HG03565 (cell line): Measurements from ENCODE around the gene AADACL2.
"Not testable (repeated sequence)": the region's sequence is repeated elsewhere in the genome, so short reads cannot be mapped to it uniquely, and the experiment has no call there.

Experiments
- ATAC-seq: cut with Tn5 transposase; IDR thresholded peaks from one replicate; pipeline ENCODE4 v1.9.1; 2021; ENCODE audit warnings: mild to moderate bottlenecking, moderate library complexity; ENCODE audit not compliant: unreplicated experiment

AADACL2 gene

DNA sequence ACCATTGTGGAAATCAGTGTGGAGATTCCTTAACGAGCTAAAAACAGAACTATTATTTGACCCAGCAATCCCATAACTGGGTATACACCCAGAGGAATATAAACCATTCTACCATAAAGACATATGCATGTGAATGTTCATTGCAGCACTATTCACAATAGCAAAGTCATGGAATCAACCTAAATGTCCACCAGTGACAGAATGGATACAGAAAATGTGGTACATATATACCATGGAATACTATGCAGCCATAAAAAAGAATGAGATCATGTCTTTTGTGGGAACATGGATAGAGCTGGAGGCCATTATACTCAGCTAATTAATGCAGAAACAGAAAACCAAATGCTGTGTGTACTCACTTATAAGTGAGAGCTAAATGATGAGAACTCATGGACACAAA, 31.0 kb downstream of the AADACL2 start:
- ATAC-seq: not testable (repeated sequence)

DNA sequence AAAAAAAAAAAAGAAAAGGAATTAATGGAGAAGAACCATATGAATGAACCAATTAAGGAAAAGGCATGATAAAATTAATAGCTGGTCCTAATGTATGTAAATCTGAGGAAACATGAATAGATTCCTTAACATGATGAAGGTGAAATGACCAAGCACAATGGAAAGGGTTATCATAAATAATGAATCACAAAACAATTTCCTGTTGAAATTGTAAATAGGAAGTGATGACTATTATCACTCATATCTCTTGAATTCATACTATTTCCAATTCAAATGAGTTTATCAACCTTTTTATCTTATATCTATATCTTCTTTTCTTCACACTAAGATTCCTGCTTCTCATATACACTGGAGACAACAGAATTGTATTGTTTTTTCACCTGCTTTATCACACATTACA, 32.0 kb downstream of the AADACL2 start:
- no peak for ATAC-seq

DNA sequence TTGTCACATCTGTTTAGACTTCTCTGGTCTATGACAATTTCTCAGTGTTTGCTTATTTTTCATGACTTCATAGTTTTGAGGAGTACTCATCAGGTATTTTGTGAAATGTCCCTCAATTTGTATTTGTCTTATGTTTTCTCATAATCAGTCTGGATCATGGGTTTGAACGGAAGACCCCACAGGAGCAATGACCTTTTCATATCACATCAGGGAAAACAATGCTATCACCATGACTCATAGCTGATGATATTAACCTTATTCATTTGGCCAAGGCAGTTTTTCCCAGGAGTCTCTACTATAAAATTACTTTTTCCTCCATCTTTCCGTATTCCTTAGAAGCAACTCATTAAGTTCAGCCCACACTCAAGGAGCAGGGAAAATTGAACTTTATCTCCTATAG, 32.7 kb downstream of the AADACL2 start:
- ATAC-seq: no peak

DNA sequence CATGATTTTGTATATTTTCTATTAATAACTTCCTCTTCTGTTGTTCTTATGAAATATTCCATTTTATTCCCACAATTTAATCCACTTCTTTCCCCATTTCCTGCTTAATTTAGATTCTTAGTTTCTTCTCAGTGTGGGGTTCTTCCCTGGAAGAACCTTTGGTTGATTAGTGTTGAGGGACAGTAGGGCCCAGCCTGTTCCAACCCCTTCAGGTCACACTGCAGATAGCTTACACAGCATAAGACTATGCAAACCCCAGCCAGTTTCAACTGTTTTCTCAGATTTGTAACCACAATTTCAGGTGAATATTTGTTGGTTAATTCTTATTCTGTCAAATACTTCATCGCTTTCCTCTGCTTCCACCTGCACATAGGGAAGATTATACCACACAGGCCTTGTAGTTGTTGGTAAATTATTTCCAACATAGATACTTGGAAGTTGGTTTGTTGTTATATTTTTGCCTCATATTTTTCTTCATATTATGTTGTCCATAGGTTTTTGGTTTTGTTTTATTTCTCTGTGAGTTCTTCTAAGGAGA, 34.7 kb downstream of the AADACL2 start:
- no peak for ATAC-seq

DNA sequence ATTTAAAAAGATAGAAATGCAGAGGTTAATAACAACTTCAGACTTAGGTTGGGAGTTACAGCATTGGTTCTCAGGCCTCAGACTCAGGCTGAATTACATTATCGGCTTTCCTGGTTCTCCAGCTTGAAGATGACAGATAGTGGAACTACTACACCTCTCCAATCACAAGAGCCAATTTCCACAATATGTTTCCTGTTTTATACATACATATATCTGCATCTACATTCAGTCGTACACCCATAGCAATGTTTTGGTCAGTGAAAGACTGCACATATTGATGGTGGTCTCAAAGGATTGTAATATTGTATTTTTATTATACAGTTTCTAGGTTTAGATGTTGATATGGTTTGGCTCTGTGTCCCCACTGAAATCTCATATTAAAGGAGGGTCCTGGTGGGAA, 35.4 kb downstream of the AADACL2 start:
- no peak for ATAC-seq

DNA sequence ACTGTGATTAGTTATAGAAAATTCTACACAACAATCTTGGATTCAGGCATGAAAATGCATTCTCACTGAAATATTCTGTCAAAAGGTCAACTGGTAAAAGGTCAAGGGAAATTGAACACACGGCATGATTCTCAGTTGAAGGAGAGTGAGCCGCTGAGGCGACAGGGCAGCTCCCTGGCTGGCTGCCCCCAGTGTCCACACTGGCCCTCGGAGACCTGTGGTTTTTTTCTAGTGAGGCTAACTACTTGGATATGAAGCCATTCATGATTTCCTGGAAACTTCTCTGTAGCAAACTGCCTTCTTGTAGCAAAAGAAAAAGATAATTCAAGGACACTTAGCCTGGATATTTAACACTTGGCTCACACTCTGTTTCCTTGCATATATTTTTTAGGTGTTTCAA, 37.2 kb downstream of the AADACL2 start:
- no peak for ATAC-seq

DNA sequence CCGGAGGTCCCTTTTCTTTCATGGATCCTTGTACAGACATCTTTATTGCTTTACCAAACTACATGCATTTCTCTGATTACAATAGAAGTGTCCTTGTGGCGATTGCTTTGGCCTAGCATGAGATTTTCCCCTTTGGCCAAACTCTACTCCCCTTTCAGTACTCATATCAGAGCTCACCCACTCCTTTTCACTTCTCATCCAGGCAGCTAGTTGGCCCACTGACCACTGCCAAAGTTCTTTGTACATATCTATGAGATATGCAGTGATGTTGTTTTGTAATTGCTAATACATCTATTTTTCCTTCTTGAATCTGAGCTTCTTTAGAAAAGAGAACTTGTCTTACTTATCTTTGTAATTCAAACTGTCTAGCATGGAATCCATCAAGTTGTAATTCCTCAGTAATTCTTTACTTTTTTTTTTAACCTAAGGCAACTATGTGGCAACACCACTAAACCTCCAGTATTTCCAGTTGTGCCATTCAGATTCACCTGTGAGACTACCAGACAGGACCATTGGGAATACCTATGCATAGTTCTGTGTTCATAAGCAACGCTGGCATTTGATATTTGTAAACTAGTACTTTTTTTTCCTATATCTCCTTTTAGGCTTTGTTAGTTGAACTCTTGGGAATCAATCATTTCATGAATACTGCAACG, 39.2 kb downstream of the AADACL2 start:
- no peak for ATAC-seq

DNA sequence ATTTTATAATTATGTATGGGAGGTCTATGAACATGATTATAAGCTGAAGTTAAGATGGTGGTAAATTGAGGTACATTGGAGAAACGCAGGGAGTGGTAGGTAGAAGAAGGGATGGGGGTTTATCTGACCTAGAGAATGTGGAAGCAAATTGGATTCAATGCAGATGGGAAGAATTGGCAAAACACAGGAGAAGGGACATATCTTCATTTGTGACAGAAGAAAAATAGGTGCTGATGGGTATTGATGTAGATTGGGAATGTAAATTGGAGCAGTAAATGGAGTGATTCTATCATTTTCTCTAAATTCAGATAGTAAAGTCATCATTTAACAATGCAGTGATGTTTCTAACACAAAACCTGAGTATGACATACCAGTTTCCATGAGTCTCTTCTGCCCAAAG, 40.5 kb downstream of the AADACL2 start:
- ATAC-seq: no peak

DNA sequence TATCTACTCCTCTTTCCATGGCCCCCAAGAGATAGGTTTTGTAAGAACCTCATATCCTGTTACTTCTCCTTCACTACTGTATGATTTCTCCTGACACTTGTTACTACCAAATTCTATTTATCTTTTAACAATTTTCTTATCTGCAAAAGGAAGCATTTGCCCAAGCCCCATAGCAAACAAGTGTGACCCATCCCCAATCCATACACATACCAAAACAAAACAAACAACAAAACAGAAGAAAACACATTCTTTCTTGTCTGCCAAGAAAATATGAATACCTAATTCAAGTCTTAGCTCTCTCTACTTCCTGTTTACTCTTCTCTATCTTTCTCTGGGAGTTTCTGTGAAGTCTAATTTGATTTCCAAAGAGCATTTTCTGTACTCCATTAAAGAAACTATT, 41.2 kb downstream of the AADACL2 start:
- ATAC-seq: no peak

DNA sequence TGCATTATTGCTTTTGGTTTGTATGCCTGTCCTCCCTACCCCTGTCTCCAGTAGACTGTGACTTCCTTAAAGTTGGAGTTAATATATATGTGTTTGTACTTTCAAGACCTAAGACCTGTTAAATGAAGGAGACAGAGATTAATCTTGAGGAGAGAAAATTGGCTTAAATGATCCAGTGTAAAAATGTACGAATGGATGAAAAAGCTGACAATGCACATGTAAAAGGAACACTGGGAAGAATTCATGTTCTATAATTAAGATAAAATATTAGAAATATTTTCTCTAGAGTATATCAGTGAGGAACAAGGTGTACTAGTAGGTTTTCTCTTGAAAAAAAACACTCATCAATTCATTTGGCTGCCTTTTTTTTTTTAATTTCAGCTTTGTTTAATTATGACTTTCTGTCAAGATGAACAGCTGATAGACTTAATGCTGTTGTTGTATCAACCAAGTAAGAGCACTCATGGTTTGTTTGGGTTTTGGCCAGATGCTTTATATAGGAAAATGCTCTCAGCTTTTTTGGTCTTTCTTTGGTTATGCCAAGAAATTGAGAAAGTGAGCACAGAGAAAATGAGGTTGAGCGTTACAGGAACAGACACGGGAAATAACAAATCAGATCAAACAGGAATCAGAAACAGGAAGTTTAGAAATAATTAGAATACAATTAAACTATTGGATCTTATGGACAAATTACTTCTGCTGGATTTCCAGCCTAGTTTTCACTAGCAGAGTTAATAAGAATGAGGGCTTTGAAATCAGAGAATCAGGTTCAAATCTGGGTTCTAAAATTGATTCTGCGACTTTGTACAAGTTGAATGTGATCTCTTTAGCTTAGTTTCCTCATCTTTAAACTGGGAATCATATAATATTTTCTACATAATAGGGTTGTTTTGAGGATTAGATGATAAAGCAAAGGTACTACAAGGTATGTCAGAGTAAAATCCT, 41.9 kb downstream of the AADACL2 start:
- ATAC-seq: no peak

DNA sequence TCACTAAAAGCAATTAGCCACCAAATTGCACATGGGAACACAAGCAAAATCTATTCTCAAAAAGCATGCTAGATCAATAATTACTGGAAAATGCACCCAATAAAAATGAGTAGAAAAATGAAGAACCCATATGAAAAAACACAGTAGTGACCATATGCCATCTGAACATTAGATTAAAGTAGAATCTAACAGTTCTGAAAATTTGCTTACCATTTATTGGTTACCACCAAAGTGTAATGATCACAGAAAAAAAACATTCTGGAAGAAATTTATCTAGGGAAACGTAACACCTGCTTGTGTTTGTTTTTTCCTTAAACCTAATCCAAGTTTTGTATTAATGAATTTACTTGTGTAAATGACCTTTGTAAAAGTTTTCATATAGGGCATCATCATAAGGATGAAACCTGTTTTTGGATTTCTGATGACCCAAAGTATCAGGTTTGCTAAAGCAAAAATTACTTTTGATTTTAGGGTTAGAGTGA, 42.6 kb downstream of the AADACL2 start:
- ATAC-seq: no peak

DNA sequence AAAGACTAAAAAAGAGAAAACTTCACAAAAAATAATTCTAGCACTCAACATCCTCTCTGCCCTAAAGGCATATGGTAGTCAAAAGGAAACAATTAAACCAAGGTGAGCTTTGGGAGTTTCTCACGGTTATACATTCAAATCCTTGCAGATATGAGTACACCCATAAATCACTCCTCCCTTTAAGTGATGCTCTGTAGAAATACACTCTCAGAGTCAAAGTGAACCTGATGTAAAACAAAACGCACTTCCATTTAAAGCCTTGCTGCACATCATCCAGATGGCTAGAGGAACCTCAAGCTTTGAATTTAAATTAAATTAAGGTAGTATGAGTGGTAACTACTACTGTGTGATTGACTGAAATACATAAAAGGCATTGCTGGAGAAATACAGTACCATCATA, 44.2 kb downstream of the AADACL2 start:
- no peak for ATAC-seq

DNA sequence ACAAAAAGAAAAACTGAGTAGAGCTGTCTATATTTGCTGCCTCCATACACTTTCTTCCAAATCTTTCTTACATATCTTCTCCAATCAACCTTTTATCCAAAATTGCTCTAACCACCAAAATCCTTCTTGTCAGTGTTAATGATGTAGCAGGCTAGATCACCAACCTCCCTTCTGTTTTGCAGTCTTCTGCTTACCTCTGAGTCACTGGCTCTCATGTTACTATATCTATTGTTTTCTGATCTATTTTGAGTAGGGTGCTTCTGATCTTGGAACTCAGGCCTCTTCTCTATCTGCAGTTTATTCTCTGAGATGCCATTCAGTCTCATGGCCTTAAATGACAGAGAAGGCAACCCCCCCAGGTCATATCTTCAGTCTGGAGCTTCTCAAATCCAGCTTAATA, 53.9 kb downstream of the AADACL2 start:
- no peak for ATAC-seq

DNA sequence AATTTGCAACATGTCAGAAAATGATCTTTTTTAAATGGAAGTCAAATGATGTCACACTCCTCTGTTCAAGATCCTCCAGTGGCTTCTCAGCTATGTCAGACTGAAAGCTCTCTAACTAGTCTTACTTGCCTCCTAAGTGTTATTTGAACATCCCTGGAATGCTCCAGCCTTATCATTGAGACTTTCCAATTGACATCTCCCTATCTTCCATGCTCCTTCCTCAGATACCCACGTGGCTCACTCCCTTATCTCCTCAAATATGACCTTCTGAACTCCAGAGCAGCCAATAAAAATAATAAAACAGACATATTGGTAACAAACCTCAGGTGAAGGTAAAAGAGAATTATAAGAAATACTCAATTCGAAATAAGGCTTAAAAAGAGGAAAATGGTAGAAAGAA, 54.7 kb downstream of the AADACL2 start:
- no peak for ATAC-seq

DNA sequence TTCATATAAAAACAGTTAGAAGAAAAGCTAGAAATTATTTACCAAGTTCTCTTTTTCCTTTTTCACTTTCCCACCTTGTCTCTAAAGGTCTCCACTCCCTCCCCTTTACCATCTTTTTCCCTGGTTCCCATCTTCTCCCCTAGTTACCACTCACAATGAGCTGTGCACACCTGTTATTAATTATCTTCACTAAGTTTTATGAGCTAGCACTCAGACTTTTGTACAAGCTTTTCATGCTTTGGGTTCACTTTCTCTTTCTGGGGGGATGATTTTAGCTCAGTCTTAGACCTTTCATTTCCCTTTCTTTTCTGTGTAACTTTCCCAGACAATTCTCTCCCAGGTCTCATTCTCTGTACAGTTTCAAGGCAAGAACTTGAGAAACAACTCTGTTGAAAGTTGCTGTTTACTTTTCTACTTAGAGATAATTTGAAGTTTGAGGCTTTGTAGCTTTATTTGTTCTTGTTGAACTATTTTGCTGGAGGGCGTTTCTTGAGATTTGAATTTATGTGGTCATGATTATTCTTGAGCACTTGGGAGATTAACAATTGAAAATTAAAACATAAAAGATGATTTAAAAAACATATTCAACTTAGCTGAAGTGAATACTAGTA, 56.2 kb downstream of the AADACL2 start:
- no peak for ATAC-seq

DNA sequence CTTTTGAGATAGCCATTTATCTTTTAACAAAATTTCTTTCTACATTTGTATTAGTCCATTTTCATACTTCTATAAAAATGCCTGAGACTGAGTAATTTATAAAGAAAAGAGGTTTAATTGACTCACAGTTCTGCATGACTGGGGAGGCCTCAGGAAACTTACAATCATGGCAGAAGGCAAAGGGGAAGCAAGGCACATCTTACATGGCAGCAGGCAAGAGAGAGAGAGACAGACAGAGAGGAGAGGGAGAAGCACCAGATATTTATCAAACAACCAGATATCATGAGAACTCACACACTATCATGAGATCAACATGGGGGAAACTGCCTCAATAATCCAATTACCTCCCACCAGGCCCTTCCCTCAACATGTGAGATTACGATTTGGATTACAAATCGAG, 57.0 kb downstream of the AADACL2 start:
- ATAC-seq: not testable (repeated sequence)

DNA sequence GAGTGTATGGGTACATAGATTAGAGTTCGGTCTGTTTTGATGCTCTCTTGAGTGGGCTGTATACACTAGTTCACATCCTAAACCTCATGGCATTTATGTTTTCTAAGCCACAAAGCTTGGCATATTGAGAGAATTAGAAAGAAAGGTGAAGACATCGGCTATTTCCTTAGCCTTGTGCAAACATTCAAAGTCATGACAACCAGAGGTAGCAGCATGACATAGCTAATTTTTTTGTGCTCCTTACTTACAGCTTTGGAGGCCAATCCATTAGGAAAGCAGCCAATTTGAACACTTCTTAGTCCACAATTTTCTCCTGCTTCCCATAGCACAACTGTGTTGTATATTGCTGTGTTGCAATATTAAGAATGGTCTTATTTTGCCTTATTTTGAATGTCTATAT, 58.7 kb downstream of the AADACL2 start:
- ATAC-seq: no peak

DNA sequence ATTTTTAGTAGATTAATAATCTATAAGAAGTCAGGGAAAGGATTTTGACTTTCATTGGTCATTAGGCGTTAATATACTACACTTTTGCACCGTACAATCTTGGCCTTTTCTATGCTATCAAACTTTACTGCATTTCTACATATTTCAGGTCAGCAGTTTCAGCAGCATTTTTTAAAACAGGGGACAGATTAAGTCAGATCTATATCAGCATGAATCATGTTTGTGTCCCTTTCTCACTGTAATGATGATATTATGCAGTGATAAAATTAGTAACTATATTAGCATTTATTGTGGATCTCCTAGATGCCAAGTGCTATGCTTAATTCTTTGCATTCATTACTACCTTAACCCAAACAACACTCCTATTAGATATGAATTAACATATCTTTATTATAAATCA, 59.9 kb downstream of the AADACL2 start:
- ATAC-seq: no peak

DNA sequence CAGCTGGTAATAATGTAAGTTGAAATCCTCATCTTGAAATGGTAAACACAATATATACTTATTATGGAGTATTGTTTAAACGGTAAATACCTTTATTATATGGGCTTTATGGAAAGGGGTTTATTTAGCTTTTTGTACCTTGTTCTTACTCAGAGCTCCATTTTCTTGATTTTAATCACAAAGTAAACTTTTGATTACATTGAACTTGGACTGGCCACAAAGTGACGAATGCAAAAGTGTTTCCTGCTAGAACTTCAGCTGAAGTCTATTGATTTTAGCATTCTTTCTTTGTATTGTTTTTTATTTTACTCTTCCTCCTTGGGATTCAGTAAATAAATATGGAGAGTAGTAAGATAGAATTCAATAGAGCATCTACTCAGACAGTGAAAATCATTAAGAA, 60.4 kb downstream of the AADACL2 start:
- no peak for ATAC-seq

DNA sequence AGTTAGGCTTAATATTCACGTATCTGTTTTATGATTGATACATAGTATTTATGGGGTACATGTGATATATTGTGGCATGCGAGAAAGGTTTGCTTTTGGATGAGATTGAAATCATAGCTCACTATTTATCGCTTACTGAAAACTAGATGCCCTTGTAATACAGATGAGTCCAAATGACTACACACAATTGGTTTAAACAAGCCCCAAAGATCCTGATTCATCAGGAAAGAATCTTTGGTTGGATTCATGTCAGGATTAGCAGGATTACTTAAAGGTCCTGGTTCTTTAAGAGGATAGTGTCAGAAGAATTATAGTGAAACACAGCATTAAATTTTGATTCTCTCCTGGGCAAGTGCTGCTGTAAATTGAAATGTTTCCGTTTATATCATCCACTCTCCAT, 61.5 kb downstream of the AADACL2 start:
- no peak for ATAC-seq

DNA sequence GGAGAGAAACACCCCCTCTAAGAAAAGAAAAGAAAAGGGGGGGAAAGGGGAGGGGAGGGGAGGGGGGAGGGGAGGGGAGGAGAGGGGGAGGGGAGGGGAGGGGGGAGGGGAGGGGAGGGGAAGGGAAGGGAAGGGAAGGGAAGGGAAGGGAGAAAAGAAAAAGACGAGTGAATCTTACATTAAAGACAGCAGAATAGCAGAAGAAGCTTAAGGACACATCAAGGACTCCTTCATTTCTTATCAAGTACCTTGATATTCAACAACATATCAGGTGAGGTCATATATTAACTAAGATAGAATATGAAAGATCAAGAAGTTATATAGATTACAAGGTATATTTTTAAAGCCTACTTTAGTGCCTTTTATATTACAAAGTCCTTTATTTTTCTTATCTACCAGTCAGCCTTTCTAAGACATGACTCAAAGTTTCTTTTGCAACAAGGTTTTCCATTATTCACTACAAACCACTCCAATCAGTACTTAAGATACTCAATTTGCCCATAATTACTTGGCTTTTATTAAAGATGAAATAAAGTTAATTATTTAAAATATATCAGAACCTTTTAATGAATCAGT, 62.5 kb downstream of the AADACL2 start:
- no peak for ATAC-seq
